Epithelial cell of esophagus (primary cell): ENCODE results near the gene GAL.

Experiments
- DNase-seq: peaks from one replicate; pipeline ENCODE4 v3.0.0; 2010; ENCODE audit warnings: low read depth
- H3K4me3 ChIP-seq: 2 replicates; pipeline ENCODE4 v1.5.1; 2011; ENCODE audit warnings: mild to moderate bottlenecking, low read length, control low read depth
- CTCF ChIP-seq: IDR thresholded peaks from 2 replicates; pipeline ENCODE4 v1.5.1; 2011; ENCODE audit warnings: low read depth, mild to moderate bottlenecking, low read length, control low read depth, inconsistent platforms; ENCODE audit not compliant: insufficient read depth; ENCODE audit errors: missing control alignments

The GAL gene

DNA sequence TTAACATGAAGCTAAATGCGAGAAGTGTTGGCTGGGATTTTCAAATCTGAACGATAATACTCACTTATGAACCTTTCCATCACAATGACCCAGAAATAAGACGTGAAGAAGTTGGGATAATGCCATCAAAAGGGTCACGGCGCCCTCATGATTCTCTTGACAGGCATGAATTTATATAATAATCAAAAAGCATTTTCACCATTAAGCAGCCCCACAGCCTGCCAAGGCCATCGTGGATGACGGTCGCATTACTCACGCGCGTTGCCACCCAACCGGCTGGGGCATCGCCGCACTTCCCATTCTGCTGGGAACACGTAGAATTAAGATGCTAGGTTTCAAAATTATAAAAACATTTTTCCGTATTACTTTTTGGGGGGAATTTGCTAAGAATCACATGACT lies 18.9 kb upstream of the GAL start:
- no peak for DNase-seq
- H3K4me3 ChIP-seq, result no peak overlapping the region
- no peak for TF ChIP-seq CTCF

GRCh38 chr11:68666849-68667248 lies 17.5 kb upstream of the GAL start:
- TF ChIP-seq CTCF, result no peak
- H3K4me3 ChIP-seq, result no peak overlapping the region
- DNase-seq, result no peak

DNA sequence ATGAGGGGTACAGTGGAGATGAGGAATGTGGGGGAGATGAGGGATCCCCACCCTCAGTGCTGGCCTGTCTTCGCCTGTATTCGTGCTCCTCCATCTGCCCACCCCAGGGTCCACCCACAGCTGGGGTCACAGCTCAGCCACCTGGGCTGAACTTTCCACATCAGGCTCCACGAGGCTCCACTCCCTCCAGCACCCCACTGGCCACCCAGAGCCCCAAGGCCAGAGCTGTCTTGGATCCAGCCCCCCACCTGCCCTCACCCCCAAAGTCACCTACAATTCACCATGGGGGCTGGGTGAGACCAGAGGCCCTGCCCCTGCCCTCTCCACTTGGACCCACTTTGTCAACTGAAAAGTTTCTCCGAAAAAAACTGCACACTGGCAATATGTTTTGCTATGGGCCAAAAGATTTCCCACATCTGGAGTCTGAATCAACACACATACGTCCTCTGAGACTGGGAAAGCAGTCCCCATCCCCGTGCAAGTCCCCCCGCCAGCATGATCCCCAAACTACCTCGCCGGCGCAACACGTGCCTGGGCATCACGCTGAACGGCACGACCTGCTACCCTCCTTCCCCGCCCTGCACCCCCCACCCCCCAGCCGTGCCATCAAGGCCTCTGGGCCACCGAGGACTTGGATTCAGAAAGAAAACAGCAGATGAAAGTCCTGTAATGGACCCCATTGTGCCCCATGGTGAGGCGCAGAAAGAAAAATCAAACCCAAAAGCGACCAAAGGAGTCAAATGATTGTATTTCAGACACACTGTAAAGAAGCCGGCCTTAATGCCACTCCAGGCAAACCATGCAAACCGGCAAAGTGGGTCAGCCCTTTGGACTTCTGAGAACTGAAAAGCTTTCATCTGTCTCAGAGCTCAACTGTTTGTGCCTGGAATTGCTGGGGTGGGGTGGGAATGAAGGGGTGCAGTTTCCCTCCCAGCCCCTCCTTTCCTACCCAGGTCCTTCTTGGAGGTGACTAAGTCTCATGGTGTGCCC lies 16.5 kb upstream of the GAL start:
- no peak for DNase-seq
- no peak for TF ChIP-seq CTCF
- H3K4me3 ChIP-seq, result no peak overlapping the region

DNA sequence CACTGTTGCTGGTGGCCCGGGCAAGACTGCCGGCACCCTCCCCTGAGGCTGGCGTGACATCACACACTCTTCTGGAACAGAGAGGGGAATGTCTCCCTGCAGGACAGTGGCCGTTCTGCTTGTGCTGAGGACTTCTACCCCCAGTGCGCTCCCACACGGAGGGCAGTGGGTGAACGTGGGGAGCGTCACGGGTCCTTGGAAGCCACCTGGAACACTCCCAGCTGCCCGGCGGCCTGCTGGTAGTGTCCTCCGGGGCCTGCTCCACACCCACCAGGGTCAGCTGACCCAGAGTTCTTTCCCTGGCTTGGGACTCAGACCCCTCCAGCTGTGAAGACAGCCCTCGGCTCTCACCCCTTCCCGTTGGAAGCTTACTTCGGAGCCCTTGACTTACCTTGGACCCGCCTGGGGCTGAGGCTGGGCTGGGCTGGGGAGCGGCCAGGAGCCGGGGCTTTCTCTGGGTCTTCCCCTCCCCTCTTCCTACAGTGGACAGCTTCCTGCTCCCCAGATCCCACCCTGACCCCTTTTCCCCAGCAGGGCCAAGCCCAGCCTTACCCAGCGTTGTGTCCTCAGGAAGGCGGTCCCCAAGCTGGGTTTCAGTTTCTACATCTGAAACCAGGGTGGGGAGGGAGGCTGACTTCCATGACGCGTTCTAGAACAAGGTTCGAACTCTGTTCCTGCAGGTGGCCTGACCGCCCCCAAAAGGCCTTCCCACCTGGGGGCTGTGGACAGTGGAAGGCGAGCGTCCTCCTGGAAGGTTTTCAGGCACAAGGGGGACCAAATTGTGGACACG lies 14.8 kb upstream of the GAL start:
- no peak for DNase-seq
- no peak overlapping the region for H3K4me3 ChIP-seq
- no peak for TF ChIP-seq CTCF

- no peak for TF ChIP-seq CTCF
- H3K4me3 ChIP-seq, result no peak overlapping the region
- DNase-seq, result no peak
Observed at GRCh38 chr11:68670208-68670992, 13.9 kb upstream of the GAL start.

DNA sequence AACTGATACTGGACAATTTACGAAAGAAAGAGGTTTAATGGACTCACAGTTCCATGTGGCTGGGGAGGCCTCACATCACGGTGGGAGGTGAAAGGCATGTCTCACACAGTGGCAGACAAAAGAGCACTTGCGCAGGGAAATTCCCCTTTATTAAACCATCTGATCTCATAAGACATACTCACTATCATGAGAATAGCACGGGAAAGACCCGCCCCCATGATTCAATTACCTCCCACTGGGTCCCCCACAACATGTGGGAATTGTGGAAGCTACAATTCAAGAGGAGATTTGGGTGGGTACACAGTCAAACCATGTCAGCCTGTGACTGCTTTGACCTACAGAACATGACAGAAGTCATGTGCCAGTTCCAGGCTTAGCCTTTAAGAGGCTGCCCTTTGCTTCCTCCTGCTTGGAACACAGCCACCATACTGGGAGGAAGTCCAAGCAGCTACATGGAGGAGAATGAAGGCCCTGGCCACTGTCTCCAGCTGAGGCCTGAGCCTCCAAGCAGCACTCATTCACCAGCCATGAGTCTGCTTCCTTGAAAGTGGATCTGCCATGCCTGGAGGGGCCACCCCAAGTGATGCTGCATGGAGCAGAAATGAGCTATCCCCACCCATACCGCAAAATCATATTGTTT lies 10.9 kb upstream of the GAL start:
- no peak overlapping the region for H3K4me3 ChIP-seq
- no peak for DNase-seq
- TF ChIP-seq CTCF, result no peak
